ENCODE measurements around the gene MED13L. TPM values are rescaled to one million over a fixed set of nuclear protein-coding genes. Genes with fewer than 3 reads are reported as not detected.

Gene MED13L
- total and polyA plus RNA-seq, 9 donors, result 47.8 to 198 (median 156) TPM

GRCh38 chr12:116009805-116010204 lies 267.7 kb downstream of the MED13L start:
- WGBS, 3 donors, result 72 to 83% (median 83%) methylated on average over 4 of the region's 4 CpGs
- H3K27me3 ChIP-seq, result no peaks in the 10 kb centered on the region
- H3K4me1 ChIP-seq (ENCODE audit: insufficient read depth), result no peaks in the 10 kb centered on the region
- H3K36me3 ChIP-seq, result no peaks in the 10 kb centered on the region
- no peaks in the 10 kb centered on the region for H3K9me3 ChIP-seq
- no peak for TF ChIP-seq POLR2A (IDR thresholded peaks at IDR 0.05)
- no peak for TF ChIP-seq EP300 (IDR thresholded peaks at IDR 0.05)
- TF ChIP-seq, protein P1, sequence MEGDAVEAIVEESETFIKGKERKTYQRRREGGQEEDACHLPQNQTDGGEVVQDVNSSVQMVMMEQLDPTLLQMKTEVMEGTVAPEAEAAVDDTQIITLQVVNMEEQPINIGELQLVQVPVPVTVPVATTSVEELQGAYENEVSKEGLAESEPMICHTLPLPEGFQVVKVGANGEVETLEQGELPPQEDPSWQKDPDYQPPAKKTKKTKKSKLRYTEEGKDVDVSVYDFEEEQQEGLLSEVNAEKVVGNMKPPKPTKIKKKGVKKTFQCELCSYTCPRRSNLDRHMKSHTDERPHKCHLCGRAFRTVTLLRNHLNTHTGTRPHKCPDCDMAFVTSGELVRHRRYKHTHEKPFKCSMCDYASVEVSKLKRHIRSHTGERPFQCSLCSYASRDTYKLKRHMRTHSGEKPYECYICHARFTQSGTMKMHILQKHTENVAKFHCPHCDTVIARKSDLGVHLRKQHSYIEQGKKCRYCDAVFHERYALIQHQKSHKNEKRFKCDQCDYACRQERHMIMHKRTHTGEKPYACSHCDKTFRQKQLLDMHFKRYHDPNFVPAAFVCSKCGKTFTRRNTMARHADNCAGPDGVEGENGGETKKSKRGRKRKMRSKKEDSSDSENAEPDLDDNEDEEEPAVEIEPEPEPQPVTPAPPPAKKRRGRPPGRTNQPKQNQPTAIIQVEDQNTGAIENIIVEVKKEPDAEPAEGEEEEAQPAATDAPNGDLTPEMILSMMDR (IDR thresholded peaks at IDR 0.05), result no peak
- intact Hi-C loops (cut with DNase I), result loop anchor here in 2 of 4 donors (10.0 kb wide), 2 partner anchors 225 to 265 kb away; partner anchors contain the start of gene MED13L (in 2 of the 2)
- no peak overlapping the region for H3K27ac ChIP-seq
- no peak for DNase-seq
- H3K4me3 ChIP-seq, result no peak overlapping the region

- TF ChIP-seq, protein P1 (IDR thresholded peaks at IDR 0.05), result no peak
- TF ChIP-seq EP300 (IDR thresholded peaks at IDR 0.05), result no peak
- TF ChIP-seq POLR2A (IDR thresholded peaks at IDR 0.05), result no peak
- intact Hi-C loops (cut with DNase I), result no loop called here
- Histone ChIP-seq H3K27ac (no peak overlapping the region), H3K4me1 (ENCODE audit: insufficient read depth) (no peaks in the 10 kb centered on the region), H3K36me3 (no peaks in the 10 kb centered on the region), H3K9me3 (no peaks in the 10 kb centered on the region), H3K27me3 (no peaks in the 10 kb centered on the region), H3K4me3 (no peak overlapping the region)
- DNase-seq, result no peak
- WGBS, 3 donors, result 78 to 90% (median 86%) methylated on average over 2 of the region's 2 CpGs
These were observed 271.4 kb downstream of the MED13L start for GRCh38 chr12:116006141-116006540.

- H3K4me3 ChIP-seq, result no peak overlapping the region
- H3K27me3 ChIP-seq, result no peaks in the 10 kb centered on the region
- TF ChIP-seq POLR2A (IDR thresholded peaks at IDR 0.05) (no peak), EP300 (IDR thresholded peaks at IDR 0.05) (no peak)
- TF ChIP-seq, protein P1 (IDR thresholded peaks at IDR 0.05), result no peak
- intact Hi-C loops (cut with DNase I), result no loop called here
- no peaks in the 10 kb centered on the region for H3K36me3 ChIP-seq
- 94 to 96% (median 95%) methylated on average over 6 of the region's 6 CpGs for WGBS, 3 donors
- no peak overlapping the region for H3K27ac ChIP-seq
- no peaks in the 10 kb centered on the region for H3K9me3 ChIP-seq
- no peak for DNase-seq
- H3K4me1 ChIP-seq (ENCODE audit: insufficient read depth), result peaks cover 5% of the 10 kb centered on the region
These were observed 274.5 kb downstream of the MED13L start for GRCh38 chr12:116002890-116003536.

DNA sequence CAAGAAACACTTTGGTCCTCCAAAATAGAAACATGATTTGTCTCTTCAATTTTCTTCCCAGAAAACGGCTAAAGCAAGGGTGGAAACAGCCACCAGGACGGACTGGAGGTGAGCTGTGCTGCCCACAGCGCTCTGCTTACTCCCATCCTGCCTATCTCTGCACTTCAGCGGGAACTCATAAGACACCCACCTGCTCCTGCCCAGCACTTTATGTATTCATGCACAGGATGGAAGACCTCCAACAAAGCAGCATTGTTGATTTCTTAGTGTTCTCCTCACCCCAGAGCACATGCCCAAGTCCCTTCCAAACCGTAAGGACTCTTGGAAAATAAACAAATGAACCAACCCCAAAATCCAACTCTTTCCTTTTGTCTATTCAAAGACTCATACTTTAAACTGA lies 277.2 kb downstream of the MED13L start:
- Histone ChIP-seq H3K27ac (no peak overlapping the region), H3K27me3 (no peaks in the 10 kb centered on the region), H3K4me1 (ENCODE audit: insufficient read depth) (peaks cover 5% of the 10 kb centered on the region), H3K9me3 (no peaks in the 10 kb centered on the region), H3K4me3 (no peak overlapping the region), H3K36me3 (no peaks in the 10 kb centered on the region)
- TF ChIP-seq EP300 (IDR thresholded peaks at IDR 0.05), result no peak
- TF ChIP-seq, protein P1 (IDR thresholded peaks at IDR 0.05), result no peak
- 79 to 81% (median 81%) methylated on average over 5 of the region's 5 CpGs for WGBS, 3 donors
- no peak for DNase-seq
- intact Hi-C loops (cut with DNase I), result no loop called here
